ENCODE data around the gene PLK1.

DNA sequence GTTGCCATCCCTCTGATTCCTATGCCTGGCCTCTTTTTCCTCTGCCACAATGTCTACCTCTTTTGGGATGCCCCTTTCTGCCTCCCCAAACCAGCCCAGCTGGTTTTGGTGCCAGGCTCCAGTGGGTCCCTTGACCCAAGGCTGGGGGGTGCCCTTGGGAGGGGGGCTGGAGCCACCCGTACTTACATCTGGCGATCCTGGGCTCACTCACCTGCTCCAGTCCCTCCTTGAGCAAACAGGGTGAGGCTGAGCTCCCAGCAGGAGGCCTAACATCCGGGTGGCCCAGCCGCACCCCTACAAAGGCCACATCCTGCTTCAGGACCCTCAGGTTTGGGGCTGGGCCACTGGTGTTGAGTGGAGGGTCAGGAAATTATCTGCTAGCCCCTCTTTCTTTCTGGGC, 33.1 kb downstream of the PLK1 start:
- no peak for TF ChIP-seq PPARA (CRISPR knock-in tag; IDR thresholded peaks at IDR 0.05; ENCODE audit: borderline replicate concordance)
- no peak for TF ChIP-seq ZFP3 (CRISPR knock-in tag; IDR thresholded peaks at IDR 0.05)
- TF ChIP-seq TOX (CRISPR knock-in tag; IDR thresholded peaks at IDR 0.05; ENCODE audit: borderline replicate concordance), result no peak
